Measurements from ENCODE around the gene ENTPD6.

ENTPD6 gene

GRCh38 chr20:25220810-25221591 is 25.5 kb downstream of the ENTPD6 start:
- ChIA-PET CTCF (no interaction called here), POLR2A (ENCODE audit: low non-redundant PET) (interaction anchor here (0.6 kb wide), 1 partner anchor 11 kb away, joined by 3 read pairs; no protein-coding TSS in a partner anchor)
- DNase-seq (ENCODE audit: low spot score): no peak
- TF ChIP-seq CTCF (conservative IDR thresholded peaks at IDR 0.05; ENCODE audit: low read depth): no peak
- peak overlapping the region; percentile 94 for H3K27ac ChIP-seq

GRCh38 chr20:25221592-25222460 is 26.3 kb downstream of the ENTPD6 start:
- no peak for TF ChIP-seq CTCF (conservative IDR thresholded peaks at IDR 0.05; ENCODE audit: low read depth)
- peak overlapping the region; percentile 94 for H3K27ac ChIP-seq
- ChIA-PET CTCF (interaction anchor here (1.1 kb wide), 2 partner anchors 25 to 35 kb away, joined by 3 to 4 read pairs; no protein-coding TSS in a partner anchor), POLR2A (ENCODE audit: low non-redundant PET) (interaction anchor here (0.6 kb wide), 1 partner anchor 15 kb away, joined by 3 read pairs; no protein-coding TSS in a partner anchor)
- no peak for DNase-seq (ENCODE audit: low spot score)

- DNase-seq (ENCODE audit: low spot score): no peak
- peak overlapping the region; percentile 94 for H3K27ac ChIP-seq
- CTCF ChIA-PET: interaction anchor here (0.7 to 1.1 kb wide), 3 partner anchors 21 to 35 kb away, joined by 3 to 4 read pairs (median 3); no protein-coding TSS in a partner anchor
- no peak for TF ChIP-seq CTCF (conservative IDR thresholded peaks at IDR 0.05; ENCODE audit: low read depth)
- POLR2A ChIA-PET (ENCODE audit: low non-redundant PET): interaction anchor here (0.6 to 2.1 kb wide), 2 partner anchors 14 to 25 kb away, joined by 3 to 15 read pairs; partner anchors contain the start of gene PYGB
Measured at GRCh38 chr20:25222461-25223178, 27.1 kb downstream of the ENTPD6 start.

GRCh38 chr20:25223179-25223661 is 27.7 kb downstream of the ENTPD6 start:
- peak overlapping the region; percentile 94 for H3K27ac ChIP-seq
- peak; percentile 96 for DNase-seq (ENCODE audit: low spot score)
- POLR2A ChIA-PET (ENCODE audit: low non-redundant PET): interaction anchor here (2.1 kb wide), 1 partner anchor 25 kb away, joined by 15 read pairs; the partner anchor contains the start of gene PYGB
- CTCF ChIA-PET: interaction anchor here (0.6 to 1.1 kb wide), 6 partner anchors 22 to 263 kb away, joined by 3 to 10 read pairs (median 3); partner anchors contain the start of gene PYGB
- no peak; the same call in 1 of the 2 replicates for TF ChIP-seq CTCF (conservative IDR thresholded peaks at IDR 0.05; ENCODE audit: low read depth)

- ChIA-PET CTCF (interaction anchor here (0.6 to 1.1 kb wide), 4 partner anchors 23 to 262 kb away, joined by 3 to 10 read pairs (median 4); partner anchors contain the start of gene PYGB), POLR2A (ENCODE audit: low non-redundant PET) (interaction anchor here (2.1 kb wide), 1 partner anchor 24 kb away, joined by 15 read pairs; the partner anchor contains the start of gene PYGB)
- peak overlapping the region; percentile 94 for H3K27ac ChIP-seq
- no peak for TF ChIP-seq CTCF (conservative IDR thresholded peaks at IDR 0.05; ENCODE audit: low read depth)
- DNase-seq (ENCODE audit: low spot score): no peak
Measured at GRCh38 chr20:25223765-25224720, 28.5 kb downstream of the ENTPD6 start.
